NCI-H526 treated with DMSO at 0.1 percent for 48 hours (cell line): ENCODE measurements around the gene PPA1.
"Not testable (repeated sequence)": the region's sequence is repeated elsewhere in the genome, so short reads cannot be mapped to it uniquely, and the experiment has no call there.

Experiments
- DNase-seq: peaks from one replicate; lab custom pipeline; 2025; lab: John Stamatoyannopoulos, UW

PPA1 gene

DNA sequence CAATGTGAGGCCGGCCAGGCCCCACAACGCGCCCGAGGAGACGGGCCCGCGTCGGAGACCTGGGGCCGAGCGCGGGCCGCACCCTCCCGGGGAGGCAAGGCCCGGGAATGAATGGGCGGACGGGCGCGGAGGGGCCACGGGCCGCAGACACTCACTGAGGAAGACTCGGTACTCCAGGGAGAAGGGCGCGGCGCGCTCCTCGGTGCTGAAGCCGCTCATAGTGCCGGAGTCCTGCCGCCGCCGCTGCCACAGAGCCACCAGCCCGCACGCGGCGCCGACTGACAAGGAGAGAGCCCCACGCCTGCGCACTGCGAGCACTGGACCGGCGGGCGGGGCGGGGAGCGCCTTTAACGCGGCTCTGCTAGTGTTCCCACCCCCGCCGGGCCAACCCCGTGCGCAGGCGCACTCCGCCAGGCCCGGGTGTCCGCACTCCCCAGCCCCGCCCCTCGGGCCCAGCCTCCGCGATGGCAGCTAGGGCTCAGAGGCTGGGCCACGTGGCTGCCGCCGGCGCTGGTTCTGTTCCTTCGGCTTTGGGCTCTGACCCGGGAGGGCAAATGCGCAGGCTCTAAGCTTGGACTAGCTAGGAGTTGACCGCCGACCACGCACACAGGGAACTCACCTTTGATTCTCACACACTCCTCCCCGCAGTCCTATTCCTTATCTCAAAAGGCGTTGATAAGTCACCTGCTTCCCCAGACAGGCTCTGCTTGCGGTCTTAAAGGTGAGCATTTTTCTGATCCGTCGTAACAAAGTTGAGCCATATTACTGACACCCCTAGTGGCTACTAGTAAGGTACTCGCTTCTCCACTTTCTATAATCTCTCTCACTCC is at the start of gene PPA1:
PPA1 (minus strand) TSS at position 321 of the 830 bp plus-strand sequence; CDS start at position 219, 102 bp downstream.
- DNase-seq = peak; percentile 84

DNA sequence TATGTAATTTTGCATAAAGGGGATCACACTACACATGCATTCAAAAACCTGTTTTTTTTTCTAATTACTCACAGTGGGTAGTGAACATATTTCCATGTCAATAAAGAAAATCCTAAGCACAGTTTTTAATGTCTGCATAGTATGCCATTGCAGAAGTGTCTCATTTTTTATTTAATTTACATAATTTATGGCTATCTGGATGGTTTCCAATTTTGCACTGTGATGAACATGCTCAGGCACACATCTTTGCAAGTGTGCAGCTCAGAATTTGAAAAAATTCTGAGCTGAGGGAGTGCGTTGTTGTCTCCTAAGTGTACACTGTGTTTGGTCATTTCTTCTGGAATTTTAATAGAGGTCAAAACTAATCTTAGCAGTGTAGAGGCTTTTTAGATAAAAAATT is 48.4 kb upstream of the PPA1 start:
- no peak for DNase-seq

DNA sequence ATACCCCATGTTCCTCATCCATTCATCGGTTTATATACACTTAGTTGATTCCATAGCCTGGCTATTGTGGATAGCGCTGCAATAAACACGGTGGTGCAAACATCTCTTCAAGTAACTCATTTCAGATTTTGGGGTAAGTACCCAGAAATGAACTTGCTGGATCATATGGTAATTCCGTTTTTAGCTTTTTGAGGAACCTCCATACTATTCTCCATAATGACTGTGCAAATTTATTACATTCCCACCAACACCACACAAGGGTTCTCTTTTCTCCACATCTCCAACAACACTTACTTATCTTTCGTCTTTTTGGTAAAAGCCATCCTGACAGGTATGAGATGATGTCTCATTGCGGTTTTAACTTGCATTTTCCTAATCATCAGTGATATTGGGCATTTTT is 46.9 kb upstream of the PPA1 start:
- no peak for DNase-seq

DNA sequence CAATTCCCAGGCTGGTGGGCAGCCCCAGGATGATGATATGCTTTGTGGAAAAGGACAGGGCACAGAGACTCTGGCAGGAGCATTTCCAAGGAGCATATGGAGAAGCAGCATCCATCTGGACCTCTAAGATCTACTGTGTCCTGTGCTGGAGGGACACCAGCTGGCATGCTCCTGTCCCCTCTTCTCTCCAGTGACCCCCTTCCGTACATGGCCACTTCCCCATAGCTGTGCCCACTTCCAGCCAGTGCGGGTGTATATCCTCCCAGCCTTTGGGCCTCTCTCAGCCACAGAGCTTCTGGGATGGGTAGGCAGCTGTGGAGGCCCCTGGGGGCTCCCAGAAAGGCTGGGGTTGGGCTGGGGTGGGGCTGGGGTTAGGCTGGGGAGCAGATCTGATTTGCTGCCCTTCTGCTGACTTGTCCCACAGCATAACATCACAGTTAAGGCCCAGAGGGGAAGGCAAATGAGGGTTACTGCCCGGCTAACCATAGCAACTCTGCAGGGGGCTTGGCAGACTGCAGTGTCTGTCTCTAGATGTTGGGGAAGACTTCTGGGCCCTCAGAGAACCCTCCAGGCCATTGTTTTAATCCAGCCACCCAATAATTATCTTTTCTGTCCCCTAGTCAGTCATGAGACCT is 44.3 kb upstream of the PPA1 start:
- no peak for DNase-seq

DNA sequence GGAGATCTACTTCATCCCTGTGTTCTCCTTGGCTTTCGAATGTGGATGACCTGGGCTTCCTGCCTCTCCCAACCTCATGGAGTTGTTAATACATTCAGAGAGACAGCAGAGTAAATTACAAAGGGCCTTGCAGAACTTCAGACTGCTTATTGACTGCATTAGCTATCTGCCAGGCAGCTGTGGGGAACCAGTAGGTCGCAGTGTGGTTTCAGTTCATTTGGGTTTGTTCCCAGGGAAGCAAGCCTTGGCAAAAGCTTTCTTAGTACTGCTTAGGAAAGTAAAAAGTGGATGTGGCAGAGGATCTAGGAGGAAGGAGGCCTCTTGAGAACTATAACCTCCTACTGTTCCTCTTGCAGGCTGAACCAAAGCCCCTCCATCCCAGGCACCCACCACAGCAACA is 41.4 kb upstream of the PPA1 start:
- DNase-seq = no peak

DNA sequence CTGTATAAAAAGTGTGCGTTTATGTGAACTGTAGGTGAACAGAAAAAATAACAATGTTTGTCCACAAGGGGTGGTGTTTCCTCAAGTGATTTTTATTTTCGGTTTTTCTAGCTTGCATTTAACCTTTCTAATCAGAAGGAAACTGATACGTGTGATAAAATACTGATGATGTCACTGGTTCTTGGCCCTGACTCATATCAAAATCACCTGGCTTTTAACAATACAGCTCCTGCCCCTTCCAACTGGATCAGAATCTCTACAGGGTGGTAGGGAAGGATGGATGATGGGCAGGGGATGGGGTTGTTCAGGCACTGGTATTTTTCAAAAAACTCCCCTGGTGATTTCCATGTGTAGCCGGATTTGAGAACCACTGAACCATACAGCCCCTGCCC is 39.7 kb upstream of the PPA1 start:
- DNase-seq = no peak

DNA sequence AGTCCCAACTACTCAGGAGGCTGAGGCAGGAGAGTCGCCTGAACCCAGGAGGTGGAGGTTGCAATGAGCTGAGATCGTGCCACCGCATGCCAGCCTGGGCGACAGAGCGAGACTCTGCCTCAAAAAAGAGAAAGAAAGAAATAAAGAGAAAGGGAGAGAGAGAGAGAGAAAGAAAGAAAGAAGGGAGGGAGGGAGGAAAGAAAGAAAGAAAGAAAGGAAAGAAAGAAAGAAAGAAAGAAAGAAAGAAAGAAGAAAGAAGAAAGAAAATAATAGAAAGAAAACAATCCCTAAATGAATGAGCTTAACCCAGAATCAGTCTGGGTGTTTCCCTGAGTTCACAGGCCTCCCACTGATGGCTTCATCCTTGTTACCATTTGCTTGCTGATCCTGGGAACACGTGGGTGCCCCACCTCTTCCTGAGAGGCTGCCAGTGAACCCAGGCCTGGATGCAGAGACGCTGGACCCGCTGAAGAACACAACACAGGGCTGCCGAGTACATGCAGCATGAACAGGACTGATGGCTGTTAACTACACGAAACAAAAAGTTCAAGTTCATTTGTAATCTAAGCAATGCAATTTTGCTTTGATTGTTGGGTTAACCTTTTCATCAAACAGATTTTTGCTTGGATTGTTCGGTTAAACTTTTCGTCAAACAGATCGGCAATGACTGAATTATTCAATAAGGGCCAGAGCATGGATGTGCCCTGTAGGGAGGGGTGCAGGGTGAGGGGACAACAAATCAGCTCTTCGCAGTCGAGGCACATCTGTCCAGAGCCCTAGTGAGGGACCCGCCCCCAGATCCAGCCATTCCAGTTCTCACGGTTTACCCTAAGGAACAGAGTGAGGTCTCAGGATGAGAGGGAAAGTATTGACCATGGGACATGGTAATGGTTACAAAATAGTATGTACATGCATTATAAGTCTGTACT is 39.0 kb upstream of the PPA1 start:
- DNase-seq = no peak

DNA sequence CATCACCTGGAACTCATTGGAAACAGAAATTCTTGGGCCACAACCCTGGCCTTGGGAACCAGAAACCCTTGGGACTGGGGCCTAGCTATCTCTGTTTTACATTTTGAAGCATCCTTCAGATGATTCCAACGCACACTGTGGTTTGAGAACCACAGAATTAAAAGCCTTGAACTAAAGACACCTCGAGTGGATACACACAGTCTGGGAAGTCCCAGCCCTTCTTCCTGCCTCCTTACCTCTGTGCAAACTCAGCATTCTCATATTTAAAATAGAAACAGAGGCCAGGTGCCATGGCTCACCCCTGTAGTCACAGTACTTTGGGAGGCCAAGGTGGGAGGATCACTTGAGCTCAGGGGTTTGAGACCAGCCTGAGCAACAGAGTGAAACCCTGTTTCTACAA is 37.7 kb upstream of the PPA1 start:
- no peak for DNase-seq

DNA sequence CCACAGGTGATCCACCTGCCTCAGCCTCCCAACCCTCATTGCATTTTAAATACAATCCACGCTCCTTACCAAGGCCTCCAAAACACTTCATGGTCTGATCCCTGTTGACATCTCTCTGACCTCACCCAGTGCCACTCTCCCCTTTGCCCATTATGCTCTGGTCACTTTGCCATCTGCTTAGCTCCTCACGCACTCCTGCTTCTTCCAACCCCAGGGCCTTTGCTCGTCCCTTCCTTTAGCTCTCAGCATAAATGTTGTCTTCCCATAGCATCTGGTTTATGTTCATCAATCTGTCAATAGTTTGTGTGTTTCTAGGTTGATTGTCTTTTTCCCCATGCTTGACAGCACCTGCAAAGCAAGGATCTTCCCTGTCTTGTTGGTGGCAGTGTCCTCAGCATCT is 36.5 kb upstream of the PPA1 start:
- DNase-seq = no peak

DNA sequence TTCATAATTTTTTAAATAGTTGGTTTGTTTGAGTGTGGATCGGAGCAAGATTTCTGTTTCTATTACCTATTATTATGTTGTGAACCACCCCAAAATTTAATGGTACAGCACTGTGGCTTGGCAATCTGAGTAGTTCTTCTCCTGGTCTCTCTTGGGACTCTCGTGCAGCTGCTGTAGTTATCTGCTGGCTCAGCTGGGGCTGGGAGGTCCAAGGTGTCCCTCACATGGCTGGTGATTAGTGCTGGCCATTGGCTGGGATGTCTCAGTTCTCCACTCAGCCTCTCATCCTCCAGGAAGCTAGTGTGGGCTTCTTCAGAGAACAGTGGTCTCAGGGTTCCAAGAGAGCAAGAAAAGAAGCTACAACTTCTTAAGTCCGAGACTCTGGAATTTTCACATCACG is 35.1 kb upstream of the PPA1 start:
- no peak for DNase-seq

DNA sequence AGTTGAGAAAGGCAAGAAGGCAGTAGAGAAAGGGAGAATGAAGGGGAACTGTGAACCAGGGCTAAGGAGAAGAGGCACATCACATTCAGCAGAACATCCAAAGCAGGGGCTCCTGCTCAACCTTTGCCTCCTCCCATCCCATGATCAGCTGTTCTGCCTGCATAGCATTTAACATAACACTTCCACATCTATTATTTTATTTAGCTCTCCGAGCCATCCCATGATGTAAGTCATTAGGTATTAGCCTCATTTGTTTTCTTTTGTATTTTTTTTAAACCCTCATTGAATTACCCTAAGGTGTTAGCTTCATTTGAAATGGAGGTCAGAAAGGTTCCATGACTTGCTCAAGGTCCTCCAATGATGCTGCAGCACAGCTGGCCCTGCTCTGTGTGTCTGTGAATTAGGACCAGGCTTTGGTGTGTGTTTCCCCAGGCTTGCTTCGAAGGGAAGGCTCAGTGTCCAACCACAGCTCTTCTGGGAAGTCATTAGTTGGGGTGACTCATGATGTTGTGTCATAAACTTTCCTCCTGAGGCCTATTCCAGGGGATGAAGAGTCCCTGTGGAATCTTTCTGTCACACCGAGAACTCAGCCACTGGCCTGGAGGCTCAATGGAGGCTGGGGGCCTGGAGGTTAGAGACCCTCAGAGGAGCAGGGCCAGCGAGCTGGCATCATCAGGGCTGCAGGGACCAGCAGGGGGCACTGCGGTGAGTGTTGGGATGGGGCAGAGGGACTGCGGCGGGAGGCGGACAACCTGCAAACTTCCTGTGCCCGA is 34.1 kb upstream of the PPA1 start:
- DNase-seq = no peak

DNA sequence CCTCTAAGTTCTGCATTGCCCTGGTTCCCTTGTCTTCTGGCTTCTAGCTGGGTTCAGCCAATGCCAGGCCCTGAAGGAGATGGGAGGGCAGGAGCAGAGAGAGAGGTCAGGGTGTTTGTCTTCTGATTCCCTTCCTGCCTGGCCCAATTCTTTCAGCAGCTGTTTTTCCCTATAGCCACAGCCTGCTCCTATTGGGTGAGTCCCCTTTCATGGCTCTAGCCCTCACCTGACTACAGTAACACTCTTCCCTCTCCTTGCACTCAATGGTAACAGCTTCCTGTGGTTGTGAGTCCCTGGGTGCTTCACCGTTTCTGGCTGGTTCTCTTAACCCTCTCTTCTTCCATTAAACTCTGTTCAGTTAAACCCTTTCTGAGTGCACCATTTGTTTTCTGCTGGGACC is 33.5 kb upstream of the PPA1 start:
- DNase-seq = no peak

DNA sequence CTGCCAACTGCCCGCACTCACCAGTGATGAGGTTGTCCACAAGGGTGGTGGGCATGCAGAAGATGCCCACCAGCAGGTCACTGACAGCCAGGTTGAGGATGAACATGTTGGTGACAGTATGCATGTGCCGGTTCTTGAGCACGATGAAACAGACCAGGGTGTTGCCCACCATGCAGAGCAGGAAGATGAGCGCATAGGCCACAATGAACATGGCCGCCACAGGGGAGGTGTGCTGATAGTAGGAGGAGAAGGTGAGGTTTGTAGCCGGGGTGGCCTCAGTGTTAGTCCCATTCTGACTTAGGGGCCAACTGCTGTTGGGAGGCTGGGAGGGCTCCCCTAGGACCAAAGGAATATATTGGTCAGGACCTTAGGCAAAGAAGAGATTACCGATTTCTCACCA is 32.8 kb upstream of the PPA1 start:
- no peak for DNase-seq

DNA sequence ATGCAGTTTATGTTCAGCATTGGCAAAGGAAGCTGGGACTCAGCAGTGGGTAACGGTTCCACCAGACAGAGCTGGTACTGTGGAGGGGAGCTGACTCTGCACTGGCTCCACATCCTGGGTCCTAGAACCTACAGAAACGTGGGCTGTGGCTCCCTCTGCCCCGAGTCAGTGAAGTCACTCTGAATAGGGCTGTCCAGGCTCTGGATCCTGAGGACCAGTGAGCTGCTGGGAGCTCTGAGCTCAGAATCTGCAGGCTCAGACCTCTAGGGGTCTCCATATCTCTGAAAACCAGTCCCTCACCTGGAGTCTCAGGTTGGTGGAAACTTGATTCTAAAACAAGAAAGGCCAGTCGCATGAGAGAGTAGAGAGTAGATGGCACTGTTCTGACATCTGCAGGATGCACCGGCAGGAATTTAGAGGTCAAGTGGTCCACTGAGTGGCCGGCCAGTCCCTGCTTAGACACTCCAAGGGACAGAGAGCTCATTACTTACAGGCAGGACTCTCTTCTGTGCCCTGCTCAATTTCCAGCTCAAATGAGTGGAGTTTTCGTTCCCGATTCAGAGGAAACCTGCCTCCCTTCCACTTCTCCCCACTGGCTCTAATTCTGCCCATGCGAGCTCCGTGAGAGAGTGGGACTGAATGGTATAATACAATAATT is 31.9 kb upstream of the PPA1 start:
- DNase-seq = no peak

DNA sequence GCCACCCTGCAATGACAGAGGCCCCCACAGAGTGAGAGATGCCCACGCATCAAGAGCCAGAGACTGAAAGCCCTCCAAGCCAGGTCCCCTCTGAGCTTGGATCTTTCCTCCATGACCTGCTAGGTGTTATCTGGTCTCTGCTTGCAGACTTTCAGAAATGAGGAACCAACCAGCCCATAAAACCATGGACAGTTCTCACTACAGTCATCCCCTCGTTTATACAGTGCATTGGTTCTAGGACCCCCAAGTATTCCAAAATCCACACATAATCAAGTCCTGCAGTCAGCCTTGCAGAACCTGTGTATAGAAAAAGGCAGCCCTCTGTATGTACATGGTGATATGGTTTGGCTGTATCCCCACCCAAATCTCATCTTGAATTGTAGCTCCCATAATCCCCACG is 27.5 kb upstream of the PPA1 start:
- DNase-seq = no peak

DNA sequence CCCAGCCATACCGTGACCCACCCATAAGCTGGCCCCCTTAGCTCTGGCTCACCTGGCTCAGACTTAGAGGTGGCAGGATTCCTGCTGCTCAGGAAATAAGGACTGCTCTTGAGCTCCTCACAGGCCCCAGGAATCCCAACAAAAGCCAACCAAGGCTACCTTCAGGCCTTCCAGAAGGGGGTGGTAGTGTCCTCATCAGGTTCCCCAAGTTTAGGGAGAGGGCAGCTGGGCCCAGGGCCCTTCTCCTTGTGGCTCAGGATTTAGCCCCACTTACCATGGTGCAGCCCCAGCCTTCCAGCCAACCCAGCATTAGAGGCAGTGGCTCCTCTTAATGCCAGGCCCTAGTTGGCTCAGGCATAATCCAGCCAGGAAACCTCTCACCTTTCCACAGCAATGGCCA is 27.0 kb upstream of the PPA1 start:
- DNase-seq = no peak

DNA sequence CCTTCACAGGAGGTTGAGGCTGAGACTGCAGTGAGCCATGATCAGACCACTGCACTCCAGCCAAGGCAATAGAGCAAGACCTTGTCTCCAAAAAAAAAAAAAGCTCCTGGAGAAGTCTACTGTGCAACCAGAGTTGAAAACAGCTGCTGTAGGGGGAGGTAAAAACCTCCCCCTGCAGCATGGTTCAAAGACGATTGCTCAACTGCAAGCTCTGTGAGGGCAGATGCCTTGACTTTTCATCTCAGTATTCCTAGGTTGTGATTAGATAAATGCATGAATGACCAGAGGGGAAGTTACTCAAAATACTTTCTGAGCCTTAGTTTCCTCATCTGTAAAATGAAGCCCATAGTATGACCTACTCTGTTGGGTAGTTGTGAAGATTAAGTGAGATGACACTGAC is 25.0 kb upstream of the PPA1 start:
- DNase-seq = no peak

DNA sequence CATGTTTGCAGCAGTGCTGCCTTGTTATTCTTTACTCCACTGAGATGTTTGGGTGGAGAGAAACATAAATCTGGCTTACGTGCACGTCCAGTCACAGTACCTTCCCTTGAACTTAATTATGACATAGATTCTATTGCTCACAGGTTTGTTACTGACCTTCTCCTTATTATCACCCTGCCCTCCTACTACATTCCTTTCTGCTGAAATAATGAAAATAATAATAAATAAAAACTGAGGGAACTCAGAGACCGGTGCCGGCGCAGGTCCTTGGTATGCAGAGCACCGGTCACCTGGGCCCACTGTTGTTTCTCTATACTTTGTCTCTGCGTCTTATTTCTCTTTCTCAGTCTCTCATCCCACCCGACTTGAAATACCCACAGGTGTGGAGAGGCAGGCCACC is 24.6 kb upstream of the PPA1 start:
- DNase-seq = not testable (repeated sequence)

DNA sequence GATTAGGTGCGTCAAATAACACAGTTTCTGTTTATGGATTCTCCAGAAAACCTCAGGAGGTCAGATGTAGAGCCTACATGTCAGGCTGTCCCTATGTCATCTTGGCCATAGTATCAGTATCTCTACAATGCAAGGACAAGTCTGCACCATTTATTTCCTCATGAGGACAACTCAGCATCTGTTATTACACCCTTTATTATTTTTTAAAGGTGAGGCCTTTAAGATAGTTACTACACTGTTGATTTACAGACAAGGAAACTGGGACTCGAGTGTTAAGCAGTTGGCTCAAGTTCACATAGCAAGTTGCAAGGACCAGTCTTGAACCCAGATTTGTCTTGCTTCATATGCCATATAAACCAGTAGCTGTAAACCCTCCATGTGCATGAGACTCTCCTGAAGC is 23.2 kb upstream of the PPA1 start:
- DNase-seq = no peak

DNA sequence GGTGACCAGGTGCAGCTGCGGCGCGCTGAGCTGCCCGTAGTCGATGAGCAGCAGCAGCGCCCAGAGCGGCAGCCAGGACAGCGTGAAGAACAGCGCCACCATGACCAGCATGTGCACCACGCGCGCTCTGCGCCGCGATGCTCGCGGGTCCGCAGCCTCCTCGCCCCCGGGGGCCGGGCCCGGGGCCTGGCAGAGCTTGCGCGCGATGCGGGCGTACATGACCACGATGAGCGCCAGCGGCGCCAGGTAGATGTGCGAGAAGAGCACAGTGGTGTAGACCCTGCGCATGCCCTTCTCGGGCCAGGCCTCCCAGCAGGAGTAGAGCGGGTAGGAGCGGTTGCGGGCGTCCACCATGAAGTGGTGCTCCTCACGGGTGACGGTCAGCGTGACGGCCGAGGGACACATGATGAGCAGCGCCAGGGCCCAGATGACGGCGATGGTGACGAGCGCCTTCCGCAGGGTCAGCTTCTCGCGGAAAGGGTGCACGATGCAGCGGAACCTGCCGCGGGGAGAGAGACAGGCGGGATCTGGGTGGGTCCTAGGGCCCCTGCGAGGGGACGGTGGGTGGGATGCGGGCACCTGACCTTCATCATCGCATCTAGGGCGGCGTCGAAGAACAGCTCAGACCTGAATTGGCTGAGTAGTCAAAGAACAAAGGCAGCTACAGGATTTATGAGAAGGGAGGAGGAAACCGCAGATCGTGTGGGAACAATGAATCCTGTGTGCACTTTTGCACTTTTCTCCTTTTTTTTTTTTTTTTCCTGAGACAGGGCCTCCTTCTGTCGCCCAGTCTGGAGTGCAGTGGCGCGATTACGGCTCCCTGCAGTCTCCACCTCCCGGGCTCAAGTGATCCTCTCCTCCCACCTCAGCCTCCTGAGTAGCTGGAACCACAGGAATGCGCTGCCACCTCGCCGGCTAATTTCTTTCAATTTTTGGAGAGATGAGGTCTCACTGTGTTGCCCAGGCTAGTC is 22.4 kb upstream of the PPA1 start:
- DNase-seq = no peak
